GM23338 (cell line): ENCODE results near the gene CACNA1C. TPM values are rescaled to one million over a fixed set of nuclear protein-coding genes. Genes with fewer than 3 reads are reported as not detected.

Source experiments
- ATAC-seq: fragments of 200-7000 bp; cut with Tn5 transposase; 3 replicates; pipeline ENCODE4 v1.9.1; 2020
- DNase-seq: peaks from one replicate; pipeline ENCODE4 v3.0.0-alpha.2; 2015; ENCODE audit warnings: low spot score
- H2AFZ ChIP-seq: fragments of 200-600 bp; sonication (generic); 2 replicates; pipeline ENCODE4 v1.8.0; 2016; ENCODE audit warnings: antibody characterized with exemption, mild to moderate bottlenecking, moderate library complexity
- H3F3A ChIP-seq: fragments of 200-600 bp; sonication (generic); replicated peaks from 2 replicates; pipeline ENCODE4 v1.8.0; 2017; ENCODE audit warnings: antibody characterized with exemption, mixed run types, low read depth
- H3K27ac ChIP-seq: fragments of 200-600 bp; sonication (generic); 2 replicates; pipeline ENCODE4 v1.6.1; 2016; ENCODE audit warnings: low read depth
- H3K27me3 ChIP-seq: fragments of 200-600 bp; sonication (generic); 2 replicates; pipeline ENCODE4 v1.8.0; 2016; ENCODE audit warnings: mild to moderate bottlenecking, mixed run types, moderate library complexity; ENCODE audit not compliant: insufficient read depth
- H3K36me3 ChIP-seq: fragments of 200-600 bp; sonication (generic); 2 replicates; pipeline ENCODE4 v1.8.0; 2016; ENCODE audit warnings: mild to moderate bottlenecking; ENCODE audit not compliant: insufficient read depth
- H3K4me1 ChIP-seq: fragments of 200-600 bp; sonication (generic); 2 replicates; pipeline ENCODE4 v1.8.0; 2016; ENCODE audit warnings: mild to moderate bottlenecking, moderate library complexity; ENCODE audit not compliant: insufficient read depth
- H3K4me2 ChIP-seq: fragments of 200-600 bp; sonication (generic); 2 replicates; pipeline ENCODE4 v1.7.1; 2017; ENCODE audit warnings: mixed run types
- H3K4me3 ChIP-seq: fragments of 200-600 bp; sonication (generic); 2 replicates; pipeline ENCODE4 v1.6.1; 2016; ENCODE audit warnings: mixed run types
- H3K79me2 ChIP-seq: fragments of 200-600 bp; sonication (generic); replicated peaks from 2 replicates; pipeline ENCODE4 v1.8.0; 2017; ENCODE audit warnings: mild to moderate bottlenecking; ENCODE audit not compliant: insufficient read depth
- H3K9me2 ChIP-seq: fragments of 200-600 bp; sonication (generic); 2 replicates; pipeline ENCODE4 v1.8.0; 2017; ENCODE audit not compliant: insufficient read depth
- H4K20me1 ChIP-seq: fragments of 200-600 bp; sonication (generic); replicated peaks from 2 replicates; pipeline ENCODE4 v1.8.0; 2017; ENCODE audit warnings: mild to moderate bottlenecking; ENCODE audit not compliant: insufficient read depth
- H3K27ac Mint-ChIP-seq: 2 replicates; pipeline ENCODE4 v1.8.0; 2020; ENCODE audit warnings: inconsistent platforms, mild to moderate bottlenecking, moderate library complexity, mixed read lengths
- H3K27me3 Mint-ChIP-seq: 3 replicates; pipeline ENCODE4 v1.8.0; 2022; ENCODE audit warnings: low read depth, mild to moderate bottlenecking, moderate library complexity, mixed read lengths, inconsistent platforms; ENCODE audit not compliant: insufficient read depth, poor library complexity
- H3K36me3 Mint-ChIP-seq: 3 replicates; pipeline ENCODE4 v1.8.0; 2021; ENCODE audit warnings: low read depth, mild to moderate bottlenecking, inconsistent platforms, moderate library complexity, mixed read lengths
- H3K4me1 Mint-ChIP-seq: 3 replicates; pipeline ENCODE4 v1.8.0; 2020; ENCODE audit warnings: mild to moderate bottlenecking, inconsistent platforms, mixed read lengths
- H3K4me3 Mint-ChIP-seq: 3 replicates; pipeline ENCODE4 v1.8.0; 2021; ENCODE audit warnings: moderate library complexity, mild to moderate bottlenecking, inconsistent platforms, mixed read lengths
- H3K9me3 Mint-ChIP-seq: 3 replicates; pipeline ENCODE4 v1.8.0; 2020; ENCODE audit warnings: moderate library complexity, mild to moderate bottlenecking, inconsistent platforms, mixed read lengths
- CREB1 ChIP-seq: fragments of 250-450 bp; sonication (Bioruptor Pico); IDR thresholded peaks from 2 replicates; pipeline ENCODE4 v1.5.0; 2020; ENCODE audit warnings: low read depth, mild to moderate bottlenecking, moderate library complexity
- CTCF ChIP-seq, 2 experiments: fragments of 200-600 bp in 1 of 2; sonication (generic) in 1 of 2; conservative IDR thresholded peaks; 2 replicates each; pipeline versions ENCODE4 v1.5.1 to v1.6.1; 2016 to 2017; ENCODE audit warnings: antibody characterized with exemption in 2 of 2, low read depth in 2 of 2, mild to moderate bottlenecking in 2 of 2, moderate library complexity in 1 of 2
- ETS1 ChIP-seq: IDR thresholded peaks from 2 replicates; pipeline ENCODE4 v1.6.1; 2016; ENCODE audit warnings: antibody characterized with exemption
- EZH2 ChIP-seq: fragments of 200-600 bp; sonication (generic); IDR thresholded peaks from one replicate; pipeline ENCODE4 v1.8.0; 2017; ENCODE audit warnings: antibody characterized with exemption, mild to moderate bottlenecking, low read depth; ENCODE audit not compliant: unreplicated experiment
- EZH2phosphoT487 ChIP-seq: fragments of 200-600 bp; sonication (generic); IDR thresholded peaks from one replicate; pipeline ENCODE4 v1.8.1; 2018; ENCODE audit warnings: antibody characterized with exemption; ENCODE audit not compliant: unreplicated experiment
- JUNB ChIP-seq: IDR thresholded peaks from one replicate; pipeline ENCODE4 v1.6.1; 2016; ENCODE audit warnings: antibody characterized with exemption; ENCODE audit not compliant: unreplicated experiment
- NANOG ChIP-seq: IDR thresholded peaks from 2 replicates; pipeline ENCODE4 v1.6.1; 2016; ENCODE audit warnings: antibody characterized with exemption, borderline replicate concordance
- POLR2AphosphoS5 ChIP-seq: IDR thresholded peaks from 2 replicates; pipeline ENCODE4 v1.6.1; 2016; ENCODE audit warnings: antibody characterized with exemption, low read depth
- REST ChIP-seq: IDR thresholded peaks from one replicate; pipeline ENCODE4 v1.6.1; 2018; ENCODE audit warnings: antibody characterized with exemption; ENCODE audit not compliant: unreplicated experiment
- STAT1 ChIP-seq: IDR thresholded peaks from one replicate; pipeline ENCODE4 v1.6.1; 2016; ENCODE audit warnings: antibody characterized with exemption; ENCODE audit not compliant: unreplicated experiment
- ZNF114 ChIP-seq: fragments of 250-450 bp; sonication (Bioruptor Pico); IDR thresholded peaks from 2 replicates; pipeline ENCODE4 v1.5.0; 2020; ENCODE audit warnings: mild to moderate bottlenecking, moderate library complexity
- ZNF331 ChIP-seq: fragments of 250-450 bp; sonication (Bioruptor Pico); IDR thresholded peaks from 2 replicates; pipeline ENCODE4 v1.5.0; 2020; ENCODE audit warnings: low read depth, mild to moderate bottlenecking, moderate library complexity
- ZNF462 ChIP-seq: fragments of 250-450 bp; sonication (Bioruptor Pico); IDR thresholded peaks from 2 replicates; pipeline ENCODE4 v1.5.0; 2020; ENCODE audit warnings: mild to moderate bottlenecking, moderate library complexity
- polyA plus RNA-seq: library from polyadenylated mRNA; unstranded; fragments of >200 nt; fragmentation: Nextera tagmentation; extraction: Ambion mirVana; gene quantifications from 2 replicates; pipeline ENCODE4 v1.2.1, GENCODE V29; 2016
- total RNA-seq: library from RNA; depleted of rRNA; stranded (reverse); fragments of >200 nt; shearing (Covaris generic); gene quantifications from 2 replicates; pipeline ENCODE4 v1.2.3, GENCODE V29; 2014

The CACNA1C gene
- total and polyA plus RNA-seq, 2 experiments from 2014 or later: 0.78 to 2.1 TPM

- no peak overlapping the region for H3K27ac Mint-ChIP-seq
These were observed 49.0 kb downstream of the CACNA1C start for GRCh38 chr12:2101771-2102170.

More at GRCh38 chr12:2101771-2102170, 49.0 kb downstream of the CACNA1C start:
- Histone ChIP-seq H3K79me2 (no peaks in the 10 kb centered on the region), H3K4me3 (no peak overlapping the region), H3K27me3 (no peaks in the 10 kb centered on the region), H4K20me1 (no peaks in the 10 kb centered on the region), H3K27ac (no peak overlapping the region), H3F3A (no peaks in the 10 kb centered on the region), H3K4me2 (no peak overlapping the region), H3K4me1 (no peaks in the 10 kb centered on the region), H3K36me3 (no peaks in the 10 kb centered on the region), H3K9me2 (no peaks in the 10 kb centered on the region; the same call in 1 of the 2 replicates), H2AFZ (no peak overlapping the region)
- DNase-seq: no peak
- Mint-ChIP-seq H3K4me1 (peaks cover 11% of the 10 kb centered on the region), H3K36me3 (no peaks in the 10 kb centered on the region), H3K4me3 (no peak overlapping the region), H3K27me3 (peaks cover 5% of the 10 kb centered on the region), H3K9me3 (no peaks in the 10 kb centered on the region)
- no peak for ATAC-seq
- TF ChIP-seq EZH2 (no peak), EZH2phosphoT487 (no peak), REST (no peak), ZNF331 (no peak), CTCF (conservative IDR thresholded peaks at IDR 0.05; ENCODE audit: low read depth in 2 of 2) (no peak), ETS1 (no peak), CREB1 (CRISPR knock-in tag) (no peak), POLR2AphosphoS5 (no peak), STAT1 (no peak), JUNB (no peak), ZNF462 (CRISPR knock-in tag) (no peak), ZNF114 (CRISPR knock-in tag) (no peak), NANOG (no peak)
